DND-41 (cell line): ENCODE measurements around the gene DYRK2.

ENCODE experiments used
- ATAC-seq: fragments of 200-7000 bp; cut with Tn5 transposase; 3 replicates; pipeline ENCODE4 v1.9.1; 2021; ENCODE audit warnings: low read depth; ENCODE audit not compliant: insufficient read depth
- DNase-seq: peaks from one replicate; pipeline ENCODE4 v3.0.0-alpha.2; 2020
- H2AFZ ChIP-seq: 2 replicates; pipeline ENCODE4 v1.6.0; 2012; ENCODE audit warnings: low read depth, low read length
- H3K27ac ChIP-seq: 2 replicates; pipeline ENCODE4 v1.5.1; 2012; ENCODE audit warnings: low read length, inconsistent platforms
- H3K27me3 ChIP-seq: fragments of 200-600 bp; sonication (generic); 2 replicates; pipeline ENCODE4 v1.6.0; 2012; ENCODE audit warnings: low read length, mild to moderate bottlenecking, inconsistent platforms; ENCODE audit not compliant: insufficient read depth, poor library complexity
- H3K36me3 ChIP-seq: 2 replicates; pipeline ENCODE4 v1.5.1; 2012; ENCODE audit warnings: low read length, inconsistent platforms; ENCODE audit not compliant: insufficient read depth
- H3K4me1 ChIP-seq: 2 replicates; pipeline ENCODE4 v1.5.1; 2012; ENCODE audit warnings: mild to moderate bottlenecking, low read length; ENCODE audit not compliant: insufficient read depth
- H3K4me2 ChIP-seq: 2 replicates; pipeline ENCODE4 v1.6.0; 2012; ENCODE audit warnings: mild to moderate bottlenecking, moderate library complexity, low read length, inconsistent platforms; ENCODE audit not compliant: insufficient read depth
- H3K4me3 ChIP-seq, 2 experiments: fragments of 200-600 bp in 1 of 2; shearing (Covaris generic) in 1 of 2; 2 replicates each; pipeline ENCODE4 v1.5.1; 2012 to 2016; ENCODE audit warnings: inconsistent platforms in 2 of 2, low read length in 2 of 2, mild to moderate bottlenecking in 2 of 2, low read depth in 1 of 2, moderate library complexity in 1 of 2
- H3K79me2 ChIP-seq: 2 replicates; pipeline ENCODE4 v1.6.0; 2012; ENCODE audit warnings: low read length, inconsistent platforms; ENCODE audit not compliant: insufficient read depth
- H3K9ac ChIP-seq: 2 replicates; pipeline ENCODE4 v1.6.0; 2012; ENCODE audit warnings: low read depth, mild to moderate bottlenecking, inconsistent platforms, low read length, moderate library complexity
- H3K9me3 ChIP-seq: 2 replicates; pipeline ENCODE4 v1.5.1; 2012; ENCODE audit warnings: low read length, moderate library complexity, mild to moderate bottlenecking, inconsistent platforms; ENCODE audit not compliant: insufficient read depth, severe bottlenecking
- H4K20me1 ChIP-seq: 2 replicates; pipeline ENCODE4 v1.6.0; 2012; ENCODE audit warnings: low read length; ENCODE audit not compliant: insufficient read depth
- CTCF ChIP-seq: IDR thresholded peaks from 2 replicates; pipeline ENCODE4 v1.5.1; 2012; ENCODE audit warnings: borderline replicate concordance, low read length, moderate library complexity, mild to moderate bottlenecking; ENCODE audit not compliant: poor library complexity, severe bottlenecking; ENCODE audit errors: extremely low read depth
- EZH2 ChIP-seq: IDR thresholded peaks from 3 replicates; pipeline ENCODE4 v1.6.1; 2012; ENCODE audit warnings: borderline replicate concordance, low read depth, mild to moderate bottlenecking, moderate library complexity, low read length, inconsistent platforms; ENCODE audit not compliant: severe bottlenecking

DYRK2 gene

GRCh38 chr12:67666605-67667004 lies 18.1 kb downstream of the DYRK2 start:
- Histone ChIP-seq H3K9me3 (no peaks in the 10 kb centered on the region), H3K4me2 (no peak overlapping the region), H3K4me1 (0 out of 2 replicates have a peak, but pooled peaks cover under 1% of the 10 kb centered on the region), H3K9ac (no peak overlapping the region), H3K27ac (no peak overlapping the region), H3K36me3 (peaks cover 30% of the 10 kb centered on the region), H2AFZ (no peak overlapping the region), H3K27me3 (no peaks in the 10 kb centered on the region), H3K4me3 (no peak overlapping the region), H4K20me1 (peaks cover 31% of the 10 kb centered on the region), H3K79me2 (peaks cover 20% of the 10 kb centered on the region)
- no peak for ATAC-seq
- TF ChIP-seq CTCF = no peak
- no peak for TF ChIP-seq EZH2
- no peak for DNase-seq

- Histone ChIP-seq H3K4me3 (no peak overlapping the region), H3K27me3 (no peaks in the 10 kb centered on the region), H2AFZ (no peak overlapping the region), H3K36me3 (peaks cover 21% of the 10 kb centered on the region), H3K4me1 (no peaks in the 10 kb centered on the region), H3K27ac (no peak overlapping the region), H3K79me2 (peaks cover 11% of the 10 kb centered on the region), H3K9ac (no peak overlapping the region), H3K4me2 (no peak overlapping the region), H4K20me1 (peaks cover 30% of the 10 kb centered on the region), H3K9me3 (peaks cover 3% of the 10 kb centered on the region)
- no peak for DNase-seq
- no peak for ATAC-seq
- TF ChIP-seq EZH2 (no peak), CTCF (no peak)
These were observed 18.9 kb downstream of the DYRK2 start for GRCh38 chr12:67667276-67668073.

- no peak for DNase-seq
- Histone ChIP-seq H3K9ac (no peak overlapping the region), H3K9me3 (peaks cover 12% of the 10 kb centered on the region), H2AFZ (no peak overlapping the region), H3K27me3 (no peaks in the 10 kb centered on the region), H3K79me2 (no peaks in the 10 kb centered on the region; the same call in 1 of the 2 replicates), H3K4me3 (no peak overlapping the region), H3K36me3 (peaks cover 7% of the 10 kb centered on the region; the same call in 1 of the 2 replicates), H3K4me1 (no peaks in the 10 kb centered on the region), H3K4me2 (no peak overlapping the region), H3K27ac (no peak overlapping the region), H4K20me1 (peaks cover 13% of the 10 kb centered on the region)
- TF ChIP-seq CTCF = no peak
- TF ChIP-seq EZH2 = no peak
- ATAC-seq = no peak; the same call in 2 of the 3 replicates
These were observed 20.8 kb downstream of the DYRK2 start for GRCh38 chr12:67669217-67669933.
